Measurements from ENCODE around the gene CTDNEP1.
A peak's percentile ranks its signal among the peaks of the same experiment; 100 is the strongest.

CTDNEP1 gene

GRCh38 chr17:7215652-7216180, 35.8 kb downstream of the CTDNEP1 start:
- no peaks in the 10 kb centered on the region for H3K36me3 ChIP-seq (ENCODE audit: control insufficient read depth, insufficient read depth, low read length)
- H3K9ac ChIP-seq (ENCODE audit: low read depth, low read length) = no peak overlapping the region
- H3K9me3 ChIP-seq (ENCODE audit: control insufficient read depth, insufficient read depth, low read length) = no peaks in the 10 kb centered on the region
- peaks cover 16% of the 10 kb centered on the region for H3K4me1 ChIP-seq (ENCODE audit: control insufficient read depth, insufficient read depth, low read length)
- H3K27me3 ChIP-seq (ENCODE audit: control insufficient read depth, insufficient read depth, low read length) = no peaks in the 10 kb centered on the region
- peak overlapping the region; percentile 76 for H3K4me3 ChIP-seq (ENCODE audit: low read depth, low read length)

- Histone ChIP-seq H3K4me1 (ENCODE audit: control insufficient read depth, insufficient read depth, low read length) (peaks cover 20% of the 10 kb centered on the region), H3K9ac (ENCODE audit: low read depth, low read length) (no peak overlapping the region), H3K4me3 (ENCODE audit: low read depth, low read length) (peak overlapping the region; percentile 75)
Observed at GRCh38 chr17:7215136-7215638, 36.3 kb downstream of the CTDNEP1 start.

GRCh38 chr17:7214300-7215135, 37.0 kb downstream of the CTDNEP1 start:
- Histone ChIP-seq H3K27me3 (ENCODE audit: control insufficient read depth, insufficient read depth, low read length) (no peaks in the 10 kb centered on the region), H3K9ac (ENCODE audit: low read depth, low read length) (no peak overlapping the region), H3K9me3 (ENCODE audit: control insufficient read depth, insufficient read depth, low read length) (no peaks in the 10 kb centered on the region), H3K36me3 (ENCODE audit: control insufficient read depth, insufficient read depth, low read length) (no peaks in the 10 kb centered on the region), H3K4me3 (ENCODE audit: low read depth, low read length) (peak overlapping the region; percentile 75), H3K4me1 (ENCODE audit: control insufficient read depth, insufficient read depth, low read length) (peaks cover 20% of the 10 kb centered on the region)

More at GRCh38 chr17:7215136-7215638, 36.3 kb downstream of the CTDNEP1 start:
- H3K27me3 ChIP-seq (ENCODE audit: control insufficient read depth, insufficient read depth, low read length) = no peaks in the 10 kb centered on the region
- H3K9me3 ChIP-seq (ENCODE audit: control insufficient read depth, insufficient read depth, low read length) = no peaks in the 10 kb centered on the region
- no peaks in the 10 kb centered on the region for H3K36me3 ChIP-seq (ENCODE audit: control insufficient read depth, insufficient read depth, low read length)

GRCh38 chr17:7213895-7214299, 37.6 kb downstream of the CTDNEP1 start:
- Histone ChIP-seq H3K9ac (ENCODE audit: low read depth, low read length) (no peak overlapping the region), H3K4me1 (ENCODE audit: control insufficient read depth, insufficient read depth, low read length) (peaks cover 19% of the 10 kb centered on the region), H3K36me3 (ENCODE audit: control insufficient read depth, insufficient read depth, low read length) (no peaks in the 10 kb centered on the region), H3K9me3 (ENCODE audit: control insufficient read depth, insufficient read depth, low read length) (no peaks in the 10 kb centered on the region), H3K27me3 (ENCODE audit: control insufficient read depth, insufficient read depth, low read length) (no peaks in the 10 kb centered on the region), H3K4me3 (ENCODE audit: low read depth, low read length) (peak overlapping the region; percentile 56)

GRCh38 chr17:7211491-7212273, 39.9 kb downstream of the CTDNEP1 start:
- Histone ChIP-seq H3K4me3 (ENCODE audit: low read depth, low read length) (peak overlapping the region; percentile 72), H3K4me1 (ENCODE audit: control insufficient read depth, insufficient read depth, low read length) (peaks cover 21% of the 10 kb centered on the region), H3K9me3 (ENCODE audit: control insufficient read depth, insufficient read depth, low read length) (no peaks in the 10 kb centered on the region), H3K9ac (ENCODE audit: low read depth, low read length) (no peak overlapping the region), H3K27me3 (ENCODE audit: control insufficient read depth, insufficient read depth, low read length) (no peaks in the 10 kb centered on the region), H3K36me3 (ENCODE audit: control insufficient read depth, insufficient read depth, low read length) (no peaks in the 10 kb centered on the region)

GRCh38 chr17:7208754-7209460, 42.6 kb downstream of the CTDNEP1 start:
- H3K9ac ChIP-seq (ENCODE audit: low read depth, low read length) = peak overlapping the region; percentile 37
- peaks cover 18% of the 10 kb centered on the region for H3K4me1 ChIP-seq (ENCODE audit: control insufficient read depth, insufficient read depth, low read length)
- no peaks in the 10 kb centered on the region for H3K9me3 ChIP-seq (ENCODE audit: control insufficient read depth, insufficient read depth, low read length)
- peaks cover under 1% of the 10 kb centered on the region for H3K36me3 ChIP-seq (ENCODE audit: control insufficient read depth, insufficient read depth, low read length)
- H3K27me3 ChIP-seq (ENCODE audit: control insufficient read depth, insufficient read depth, low read length) = no peaks in the 10 kb centered on the region
- peak overlapping the region; percentile 67 for H3K4me3 ChIP-seq (ENCODE audit: low read depth, low read length)

GRCh38 chr17:7208027-7208571, 43.4 kb downstream of the CTDNEP1 start:
- H3K27me3 ChIP-seq (ENCODE audit: control insufficient read depth, insufficient read depth, low read length) = no peaks in the 10 kb centered on the region
- H3K36me3 ChIP-seq (ENCODE audit: control insufficient read depth, insufficient read depth, low read length) = peaks cover 8% of the 10 kb centered on the region
- no peaks in the 10 kb centered on the region for H3K9me3 ChIP-seq (ENCODE audit: control insufficient read depth, insufficient read depth, low read length)
- H3K4me1 ChIP-seq (ENCODE audit: control insufficient read depth, insufficient read depth, low read length) = peaks cover 16% of the 10 kb centered on the region
- no peak overlapping the region for H3K9ac ChIP-seq (ENCODE audit: low read depth, low read length)
- peak overlapping the region; percentile 67 for H3K4me3 ChIP-seq (ENCODE audit: low read depth, low read length)

GRCh38 chr17:7207120-7208001, 44.2 kb downstream of the CTDNEP1 start:
- Histone ChIP-seq H3K36me3 (ENCODE audit: control insufficient read depth, insufficient read depth, low read length) (peaks cover 16% of the 10 kb centered on the region), H3K4me1 (ENCODE audit: control insufficient read depth, insufficient read depth, low read length) (peaks cover 15% of the 10 kb centered on the region), H3K27me3 (ENCODE audit: control insufficient read depth, insufficient read depth, low read length) (no peaks in the 10 kb centered on the region), H3K9me3 (ENCODE audit: control insufficient read depth, insufficient read depth, low read length) (no peaks in the 10 kb centered on the region), H3K4me3 (ENCODE audit: low read depth, low read length) (peak overlapping the region; percentile 67), H3K9ac (ENCODE audit: low read depth, low read length) (no peak overlapping the region)

- H3K4me1 ChIP-seq (ENCODE audit: control insufficient read depth, insufficient read depth, low read length) = peaks cover 9% of the 10 kb centered on the region
- H3K4me3 ChIP-seq (ENCODE audit: low read depth, low read length) = peak overlapping the region; percentile 79
- H3K36me3 ChIP-seq (ENCODE audit: control insufficient read depth, insufficient read depth, low read length) = peaks cover 16% of the 10 kb centered on the region
- no peaks in the 10 kb centered on the region for H3K9me3 ChIP-seq (ENCODE audit: control insufficient read depth, insufficient read depth, low read length)
- no peak overlapping the region for H3K9ac ChIP-seq (ENCODE audit: low read depth, low read length)
- H3K27me3 ChIP-seq (ENCODE audit: control insufficient read depth, insufficient read depth, low read length) = no peaks in the 10 kb centered on the region
Observed at GRCh38 chr17:7205561-7205960, 46.0 kb downstream of the CTDNEP1 start.

GRCh38 chr17:7204828-7205461, 46.6 kb downstream of the CTDNEP1 start:
- peaks cover 16% of the 10 kb centered on the region for H3K36me3 ChIP-seq (ENCODE audit: control insufficient read depth, insufficient read depth, low read length)
- no peaks in the 10 kb centered on the region for H3K27me3 ChIP-seq (ENCODE audit: control insufficient read depth, insufficient read depth, low read length)
- H3K4me3 ChIP-seq (ENCODE audit: low read depth, low read length) = peak overlapping the region; percentile 79
- H3K9me3 ChIP-seq (ENCODE audit: control insufficient read depth, insufficient read depth, low read length) = no peaks in the 10 kb centered on the region
- peaks cover 7% of the 10 kb centered on the region for H3K4me1 ChIP-seq (ENCODE audit: control insufficient read depth, insufficient read depth, low read length)
- no peak overlapping the region for H3K9ac ChIP-seq (ENCODE audit: low read depth, low read length)
